C4-2B (cell line): ENCODE results near the gene SALL4.

Experiments used
- ZFX ChIP-seq: fragments of 450-650 bp; IDR thresholded peaks from 2 replicates; pipeline ENCODE4 v1.6.1; 2017
- TF ChIP-seq, protein P1 (sequence below): fragments of 450-650 bp; conservative IDR thresholded peaks from 2 replicates; pipeline ENCODE4 v1.5.1; 2017; ENCODE audit warnings: mild to moderate bottlenecking

- TF ChIP-seq, protein P1, sequence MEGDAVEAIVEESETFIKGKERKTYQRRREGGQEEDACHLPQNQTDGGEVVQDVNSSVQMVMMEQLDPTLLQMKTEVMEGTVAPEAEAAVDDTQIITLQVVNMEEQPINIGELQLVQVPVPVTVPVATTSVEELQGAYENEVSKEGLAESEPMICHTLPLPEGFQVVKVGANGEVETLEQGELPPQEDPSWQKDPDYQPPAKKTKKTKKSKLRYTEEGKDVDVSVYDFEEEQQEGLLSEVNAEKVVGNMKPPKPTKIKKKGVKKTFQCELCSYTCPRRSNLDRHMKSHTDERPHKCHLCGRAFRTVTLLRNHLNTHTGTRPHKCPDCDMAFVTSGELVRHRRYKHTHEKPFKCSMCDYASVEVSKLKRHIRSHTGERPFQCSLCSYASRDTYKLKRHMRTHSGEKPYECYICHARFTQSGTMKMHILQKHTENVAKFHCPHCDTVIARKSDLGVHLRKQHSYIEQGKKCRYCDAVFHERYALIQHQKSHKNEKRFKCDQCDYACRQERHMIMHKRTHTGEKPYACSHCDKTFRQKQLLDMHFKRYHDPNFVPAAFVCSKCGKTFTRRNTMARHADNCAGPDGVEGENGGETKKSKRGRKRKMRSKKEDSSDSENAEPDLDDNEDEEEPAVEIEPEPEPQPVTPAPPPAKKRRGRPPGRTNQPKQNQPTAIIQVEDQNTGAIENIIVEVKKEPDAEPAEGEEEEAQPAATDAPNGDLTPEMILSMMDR: no peak
- TF ChIP-seq ZFX: no peak
Measured at GRCh38 chr20:51784299-51784698, 18.0 kb downstream of the SALL4 start.
